ENCODE data around the gene HYOU1. TPM values are rescaled to one million over a fixed set of nuclear protein-coding genes. Genes with fewer than 3 reads are reported as not detected.

HYOU1 gene
- total RNA-seq, 6 donors from 2014 or later = 33.5 to 202 (median 72.7) TPM

DNA sequence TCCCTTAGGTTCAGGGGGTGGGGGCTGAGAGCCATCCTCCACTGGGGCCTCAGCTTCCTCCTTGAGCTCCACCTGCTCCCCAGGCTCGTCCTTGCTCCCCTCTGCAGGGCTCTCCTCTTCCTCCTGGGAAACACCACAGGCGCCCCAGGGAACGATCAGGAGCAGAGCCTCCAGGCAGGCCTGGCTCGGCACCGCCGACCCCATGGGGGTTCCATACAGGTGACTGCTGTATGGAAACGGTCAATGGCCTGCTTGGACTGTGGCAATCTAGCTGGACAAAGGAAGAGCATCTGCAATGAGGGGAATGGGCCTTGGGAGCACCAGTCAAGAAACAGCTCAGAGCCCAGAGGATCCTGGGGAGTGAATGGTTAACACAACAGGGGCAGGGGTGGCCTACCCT lies 7.9 kb downstream of the HYOU1 start:
- Histone ChIP-seq H3K4me3 (no peak overlapping the region), H3K36me3 (peaks cover 40 to 98% (median 91%) of the 10 kb centered on the region in 4 donors), H3K9me3 (no peaks in the 10 kb centered on the region), H3K27me3 (no peaks in the 10 kb centered on the region), H3K27ac (no peak overlapping the region), H3K4me1 (no peaks in the 10 kb centered on the region)
- whole genome bisulfite sequencing, 2 donors = 98 to 100% methylated on average over 2 to 7 of the region's 7 CpGs
- DNase-seq = no peak
- no peak for ATAC-seq (ENCODE audit: low FRiP score in 2 of 2)
- TF ChIP-seq POLR2A (IDR thresholded peaks at IDR 0.05) (no peak), CTCF (IDR thresholded peaks at IDR 0.05) (no peak)

- Histone ChIP-seq H3K4me1 (no peaks in the 10 kb centered on the region), H3K27me3 (no peaks in the 10 kb centered on the region), H3K27ac (no peak overlapping the region), H3K36me3 (peaks cover 40 to 94% (median 87%) of the 10 kb centered on the region in 4 donors), H3K4me3 (no peak overlapping the region), H3K9me3 (no peaks in the 10 kb centered on the region)
- ATAC-seq (ENCODE audit: low FRiP score in 2 of 2) (no peak), DNase-seq (no peak)
- WGBS, 2 donors = 87 to 91% methylated on average over 9 of the region's 9 CpGs
- no peak for TF ChIP-seq POLR2AphosphoS5 (IDR thresholded peaks at IDR 0.05)
- TF ChIP-seq CTCF (IDR thresholded peaks at IDR 0.05) = no peak
Observed at GRCh38 chr11:119048644-119049043, 8.4 kb downstream of the HYOU1 start.

DNA sequence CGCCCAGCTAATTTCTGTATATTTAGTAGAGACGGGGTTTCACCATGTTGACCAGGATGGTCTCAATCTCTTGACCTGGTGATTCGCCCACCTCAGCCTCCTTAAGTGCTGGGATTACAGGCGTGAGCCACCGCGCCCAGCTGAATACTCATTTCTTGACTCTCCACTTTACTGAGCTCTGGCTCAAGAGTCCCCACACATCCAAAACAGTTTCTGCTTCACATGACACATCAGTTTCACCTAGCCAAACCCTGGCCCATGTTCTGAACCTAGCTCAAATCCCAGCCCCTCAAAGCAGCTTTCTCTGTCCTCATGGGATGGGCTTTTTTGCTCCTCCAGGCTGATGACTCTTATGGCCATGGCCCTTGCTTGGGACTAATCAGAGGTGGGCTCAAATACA lies 9.8 kb downstream of the HYOU1 start:
- Histone ChIP-seq H3K36me3 (peaks cover 28 to 80% (median 73%) of the 10 kb centered on the region in 4 donors), H3K27ac (no peak overlapping the region), H3K4me3 (no peak overlapping the region), H3K4me1 (no peaks in the 10 kb centered on the region), H3K9me3 (no peaks in the 10 kb centered on the region), H3K27me3 (no peaks in the 10 kb centered on the region)
- ATAC-seq (ENCODE audit: low FRiP score in 2 of 2) = no peak
- DNase-seq = no peak
- WGBS, 2 donors = 88 to 91% methylated on average over 6 of the region's 6 CpGs
- no peak for TF ChIP-seq POLR2AphosphoS5 (IDR thresholded peaks at IDR 0.05)
- TF ChIP-seq CTCF (IDR thresholded peaks at IDR 0.05) = no peak
- no peak for TF ChIP-seq POLR2A (IDR thresholded peaks at IDR 0.05)
- TF ChIP-seq EP300 (IDR thresholded peaks at IDR 0.05) = no peak

GRCh38 chr11:119046489-119046888 lies 10.5 kb downstream of the HYOU1 start:
- 93 to 94% methylated on average over 3 to 6 of the region's 6 CpGs for WGBS, 2 donors
- H3K36me3 ChIP-seq = peaks cover 23 to 73% (median 66%) of the 10 kb centered on the region in 4 donors

GRCh38 chr11:119044708-119045107 lies 12.3 kb downstream of the HYOU1 start:
- peaks cover 23 to 57% (median 50%) of the 10 kb centered on the region in 4 donors for H3K36me3 ChIP-seq
- 75 to 81% methylated on average over 6 of the region's 6 CpGs for WGBS, 2 donors

More at GRCh38 chr11:119046489-119046888, 10.5 kb downstream of the HYOU1 start:
- ATAC-seq (ENCODE audit: low FRiP score in 2 of 2) (no peak), DNase-seq (no peak)
- H3K27me3 ChIP-seq = no peaks in the 10 kb centered on the region
- no peak overlapping the region for H3K4me3 ChIP-seq
- H3K9me3 ChIP-seq = no peaks in the 10 kb centered on the region
- TF ChIP-seq EP300 (IDR thresholded peaks at IDR 0.05) = no peak
- TF ChIP-seq POLR2A (IDR thresholded peaks at IDR 0.05) = no peak
- no peak overlapping the region for H3K27ac ChIP-seq
- H3K4me1 ChIP-seq = no peaks in the 10 kb centered on the region

DNA sequence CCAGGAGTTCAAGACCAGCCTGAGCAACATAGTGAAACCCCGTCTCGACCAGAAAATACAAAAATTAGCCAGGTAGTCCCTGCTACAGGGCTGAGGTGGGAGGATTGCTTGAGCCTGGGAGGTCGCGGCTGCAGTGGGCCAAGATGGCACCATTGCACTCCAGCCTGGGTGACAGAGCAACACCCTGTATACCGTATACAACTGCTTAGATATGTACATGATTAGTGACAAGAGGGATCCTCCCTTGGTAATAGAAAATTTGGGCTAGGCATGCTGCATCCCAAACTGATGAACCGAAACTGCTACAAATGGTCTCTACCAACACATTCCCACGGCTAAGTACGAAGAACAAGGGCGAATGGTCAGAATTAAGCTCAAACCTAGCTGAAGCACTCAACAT lies 14.1 kb downstream of the HYOU1 start:
- 93 to 95% methylated on average over 9 of the region's 9 CpGs for WGBS, 2 donors
- H3K27me3 ChIP-seq = no peaks in the 10 kb centered on the region
- ATAC-seq (ENCODE audit: low FRiP score in 2 of 2) (no peak), DNase-seq (no peak)
- H3K9me3 ChIP-seq = no peaks in the 10 kb centered on the region
- H3K36me3 ChIP-seq = peaks cover 8 to 39% (median 32%) of the 10 kb centered on the region in 4 donors
- no peak for TF ChIP-seq POLR2A (IDR thresholded peaks at IDR 0.05)
- TF ChIP-seq POLR2AphosphoS5 (IDR thresholded peaks at IDR 0.05) = no peak
- no peak for TF ChIP-seq CTCF (IDR thresholded peaks at IDR 0.05)
- H3K4me1 ChIP-seq = no peaks in the 10 kb centered on the region
- no peak overlapping the region for H3K4me3 ChIP-seq
- H3K27ac ChIP-seq = no peak overlapping the region

More at GRCh38 chr11:119044708-119045107, 12.3 kb downstream of the HYOU1 start:
- Histone ChIP-seq H3K9me3 (no peaks in the 10 kb centered on the region), H3K27ac (no peak overlapping the region), H3K27me3 (no peaks in the 10 kb centered on the region), H3K4me3 (no peak overlapping the region), H3K4me1 (no peaks in the 10 kb centered on the region)
- DNase-seq (no peak), ATAC-seq (ENCODE audit: low FRiP score in 2 of 2) (no peak)
- no peak for TF ChIP-seq POLR2A (IDR thresholded peaks at IDR 0.05)
